ENCODE data around the gene PLCD3. TPM values are rescaled to one million over a fixed set of nuclear protein-coding genes. Genes with fewer than 3 reads are reported as not detected.

Gene PLCD3
- total RNA-seq, 2 experiments from 2014 or later = 2.7 to 3.1 TPM

GRCh38 chr17:45060382-45060796 lies 71.9 kb downstream of the PLCD3 start:
- peaks cover 45% of the 10 kb centered on the region for H3K4me1 Mint-ChIP-seq
- POLR2A ChIA-PET = interaction anchor here (0.6 to 6.6 kb wide), 23 partner anchors 11 to 874 kb away, joined by 3 to 159 read pairs (median 4); partner anchors contain the start of genes ACBD4, C1QL1, CCDC43 and DCAKD
- no peak for DNase-seq
- peak overlapping the region; percentile 96 for H3K27ac Mint-ChIP-seq
- no peaks in the 10 kb centered on the region for H3K9me3 Mint-ChIP-seq
- H3K27me3 Mint-ChIP-seq = no peaks in the 10 kb centered on the region
- peaks cover 22% of the 10 kb centered on the region for H3K36me3 Mint-ChIP-seq (ENCODE audit: low read depth)
- CTCF ChIA-PET = interaction anchor here (1.2 to 3.8 kb wide), 5 partner anchors 8 to 282 kb away, joined by 3 to 23 read pairs (median 5); partner anchors contain the start of gene ACBD4
- H3K4me3 Mint-ChIP-seq = peak overlapping the region; percentile 89

Other genes starting within 250 kb of the PLCD3 start
- gene EFTUD2, start 233.1 kb downstream of the PLCD3 start, total RNA-seq = 100 to 1,000 TPM; 102 to 114 TPM
- not detected for gene GFAP, start 217.0 kb downstream of the PLCD3 start, total RNA-seq
- 10 to 100 TPM; 66.9 to 67.9 TPM for gene KIF18B, start 184.7 kb downstream of the PLCD3 start, total RNA-seq
- under 1 TPM; 0.33 to 0.43 TPM for gene C1QL1, start 164.2 kb downstream of the PLCD3 start, total RNA-seq
- 10 to 100 TPM; 25.9 to 26.2 TPM for gene DCAKD, start 80.9 kb downstream of the PLCD3 start, total RNA-seq
- gene NMT1, start 71.2 kb downstream of the PLCD3 start, total RNA-seq = 100 to 1,000 TPM; 114 TPM
- gene ACBD4, start 3.2 kb upstream of the PLCD3 start, total RNA-seq = 10 to 100 TPM; 15.0 to 17.8 TPM
- gene HEXIM1, start 16.0 kb upstream of the PLCD3 start, total RNA-seq = 10 to 100 TPM; 35.0 to 35.8 TPM
- gene HEXIM2, start 29.4 kb upstream of the PLCD3 start, total RNA-seq = 1 to 10 TPM; 6.5 to 8.0 TPM
- gene FMNL1, start 89.4 kb upstream of the PLCD3 start, total RNA-seq = 100 to 1,000 TPM; 465 to 477 TPM
- gene SPATA32, start 129.6 kb upstream of the PLCD3 start, total RNA-seq = under 1 TPM; 0.20 to 0.23 TPM
- gene MAP3K14, start 184.5 kb upstream of the PLCD3 start, total RNA-seq = 10 to 100 TPM; 28.7 to 30.6 TPM

Measured in activated CD4-positive, alpha-beta memory T cell treated with anti-CD3 and anti-CD28 coated beads, Interleukin-2, amount 10 ng/mL, durations not matched to agents 7 days and 5 days (primary cell).